Neural cell (in vitro differentiated cells): ENCODE data around the gene CNTFR. TPM values are rescaled to one million over a fixed set of nuclear protein-coding genes. Genes with fewer than 3 reads are reported as not detected.
A peak's percentile ranks its signal among the peaks of the same experiment; 100 is the strongest.

Experiments
- H2AFZ ChIP-seq: fragments of 200-600, 300-800 bp; sonication (generic), shearing (Covaris generic); 2 replicates; pipeline ENCODE4 v1.6.0; 2014; ENCODE audit warnings: low read depth, mild to moderate bottlenecking, antibody characterized with exemption, low read length, moderate library complexity
- H3F3A ChIP-seq: fragments of 200-600 bp; shearing (Covaris generic); 2 replicates; pipeline ENCODE4 v1.6.1; 2016; ENCODE audit warnings: mild to moderate bottlenecking, moderate library complexity, mixed read lengths, antibody characterized with exemption, low read length; ENCODE audit not compliant: insufficient read depth, poor library complexity, severe bottlenecking
- H3K27ac ChIP-seq: fragments of 200-600, 300-800 bp; sonication (generic), shearing (Covaris generic); 2 replicates; pipeline ENCODE4 v1.5.1; 2014; ENCODE audit warnings: mild to moderate bottlenecking, low read length, moderate library complexity
- H3K27me3 ChIP-seq: fragments of 300-800, 200-600 bp; sonication (generic), shearing (Covaris generic); 2 replicates; pipeline ENCODE4 v1.6.0; 2014; ENCODE audit warnings: mild to moderate bottlenecking, low read depth, low read length, moderate library complexity; ENCODE audit not compliant: insufficient read depth
- H3K36me3 ChIP-seq: fragments of 300-800, 200-600 bp; sonication (generic), shearing (Covaris generic); 2 replicates; pipeline ENCODE4 v1.5.1; 2014; ENCODE audit warnings: mild to moderate bottlenecking, antibody characterized with exemption, low read length, moderate library complexity; ENCODE audit not compliant: insufficient read depth
- H3K4me2 ChIP-seq: fragments of 300-800, 200-600 bp; sonication (generic), shearing (Covaris generic); 2 replicates; pipeline ENCODE4 v1.6.0; 2014; ENCODE audit warnings: mild to moderate bottlenecking, low read length
- H3K4me3 ChIP-seq: fragments of 300-800, 200-600 bp; sonication (generic), shearing (Covaris generic); 2 replicates; pipeline ENCODE4 v1.5.1; 2014; ENCODE audit warnings: mild to moderate bottlenecking, low read length, moderate library complexity
- H3K79me2 ChIP-seq: fragments of 200-600 bp; shearing (Covaris generic); replicated peaks from 2 replicates; pipeline ENCODE4 v1.6.0; 2014; ENCODE audit warnings: mild to moderate bottlenecking, low read length, moderate library complexity; ENCODE audit not compliant: insufficient read depth
- H3K9ac ChIP-seq: fragments of 300-800, 200-600 bp; sonication (generic), shearing (Covaris generic); 2 replicates; pipeline ENCODE4 v1.6.1; 2016; ENCODE audit warnings: mild to moderate bottlenecking, low read length, mixed read lengths
- H3K9me2 ChIP-seq: fragments of 200-600 bp; shearing (Covaris generic); 2 replicates; pipeline ENCODE4 v1.6.1; 2016; ENCODE audit warnings: mild to moderate bottlenecking, low read length, mixed read lengths; ENCODE audit not compliant: insufficient read depth
- H3K9me3 ChIP-seq: fragments of 200-600, 300-800 bp; sonication (generic), shearing (Covaris generic); 2 replicates; pipeline ENCODE4 v1.6.1; 2016; ENCODE audit warnings: mild to moderate bottlenecking, mixed run types, low read length, moderate library complexity, mixed read lengths
- H4K20me1 ChIP-seq: fragments of 200-600 bp; shearing (Covaris generic); 2 replicates; pipeline ENCODE4 v1.6.1; 2016; ENCODE audit warnings: mild to moderate bottlenecking, mixed run types; ENCODE audit not compliant: insufficient read depth
- CTCF ChIP-seq: fragments of 450-650 bp; IDR thresholded peaks from 2 replicates; pipeline ENCODE4 v1.5.1; 2014; ENCODE audit warnings: antibody characterized with exemption, mild to moderate bottlenecking, moderate library complexity; ENCODE audit not compliant: poor library complexity, severe bottlenecking
- EP300 ChIP-seq: fragments of 450-650 bp; conservative IDR thresholded peaks from 2 replicates; pipeline ENCODE4 v1.6.1; 2014; ENCODE audit warnings: antibody characterized with exemption, mild to moderate bottlenecking, moderate library complexity; ENCODE audit not compliant: poor library complexity, severe bottlenecking
- EZH2 ChIP-seq: fragments of 200-600, 300-800 bp; shearing (Covaris generic), sonication (generic); IDR thresholded peaks from 2 replicates; pipeline ENCODE4 v1.6.1; 2014; ENCODE audit warnings: antibody characterized with exemption, low read length, borderline replicate concordance, mild to moderate bottlenecking; ENCODE audit not compliant: insufficient read depth, poor library complexity, severe bottlenecking
- MXI1 ChIP-seq: fragments of 450-650 bp; conservative IDR thresholded peaks from 2 replicates; pipeline ENCODE4 v1.6.1; 2014; ENCODE audit warnings: antibody characterized with exemption, mild to moderate bottlenecking; ENCODE audit not compliant: poor library complexity, severe bottlenecking
- POLR2AphosphoS5 ChIP-seq: IDR thresholded peaks from 2 replicates; pipeline ENCODE4 v1.6.1; 2012
- RAD21 ChIP-seq: fragments of 450-650 bp; conservative IDR thresholded peaks from 2 replicates; pipeline ENCODE4 v1.6.1; 2014; ENCODE audit warnings: antibody characterized with exemption, mild to moderate bottlenecking, moderate library complexity
- REST ChIP-seq: IDR thresholded peaks from 2 replicates; pipeline ENCODE4 v1.6.1; 2012; ENCODE audit warnings: borderline replicate concordance
- SMC3 ChIP-seq: fragments of 450-650 bp; conservative IDR thresholded peaks from 2 replicates; pipeline ENCODE4 v1.6.1; 2014; ENCODE audit warnings: antibody characterized with exemption, mild to moderate bottlenecking, moderate library complexity; ENCODE audit not compliant: poor library complexity
- TAF1 ChIP-seq: IDR thresholded peaks from 2 replicates; pipeline ENCODE4 v1.6.1; 2012; ENCODE audit warnings: low read depth
- polyA plus RNA-seq: library from polyadenylated mRNA; depleted of rRNA; stranded (reverse); fragments of >200 nt; gene quantifications from 2 replicates; pipeline ENCODE4 v1.2.3, GENCODE V29; 2014

Gene CNTFR
- polyA plus RNA-seq, 1 donor from 2014 or later = 19.0 TPM

- TF ChIP-seq SMC3 (no peak), CTCF (no peak), EP300 (no peak), MXI1 (no peak), RAD21 (no peak), REST (no peak), EZH2 (no peak), TAF1 (no peak), POLR2AphosphoS5 (no peak)
- H3F3A ChIP-seq = no peaks in the 10 kb centered on the region
- no peaks in the 10 kb centered on the region for H3K27me3 ChIP-seq
Measured at GRCh38 chr9:34549407-34549732, 40.2 kb downstream of the CNTFR start.

GRCh38 chr9:34547960-34548611, 41.4 kb downstream of the CNTFR start:
- no peaks in the 10 kb centered on the region for H3F3A ChIP-seq
- no peaks in the 10 kb centered on the region for H4K20me1 ChIP-seq
- no peak overlapping the region for H3K4me2 ChIP-seq
- H3K27me3 ChIP-seq = no peaks in the 10 kb centered on the region
- H3K9ac ChIP-seq = no peak overlapping the region
- H3K9me3 ChIP-seq = no peaks in the 10 kb centered on the region
- H3K9me2 ChIP-seq = no peaks in the 10 kb centered on the region
- no peak overlapping the region for H2AFZ ChIP-seq
- H3K36me3 ChIP-seq = no peaks in the 10 kb centered on the region
- no peak for TF ChIP-seq TAF1
- TF ChIP-seq SMC3 = peak; percentile 85
- peak; percentile 86 for TF ChIP-seq RAD21
- no peak for TF ChIP-seq EP300
- peak; percentile 85 for TF ChIP-seq CTCF
- H3K79me2 ChIP-seq = no peaks in the 10 kb centered on the region
- H3K4me3 ChIP-seq = no peak overlapping the region
- no peak overlapping the region for H3K27ac ChIP-seq

More at GRCh38 chr9:34549407-34549732, 40.2 kb downstream of the CNTFR start:
- no peaks in the 10 kb centered on the region for H3K36me3 ChIP-seq
- no peak overlapping the region for H3K4me2 ChIP-seq
- no peak overlapping the region for H3K27ac ChIP-seq
- H2AFZ ChIP-seq = no peak overlapping the region
- H3K9me3 ChIP-seq = no peaks in the 10 kb centered on the region
- no peaks in the 10 kb centered on the region for H3K79me2 ChIP-seq
- no peaks in the 10 kb centered on the region for H4K20me1 ChIP-seq
- no peak overlapping the region for H3K9ac ChIP-seq
- H3K4me3 ChIP-seq = no peak overlapping the region
- H3K9me2 ChIP-seq = no peaks in the 10 kb centered on the region
